Testis (tissue), 2 donors: ENCODE results near the gene ZNF280B.

Experiments
- POLR2A ChIP-seq: fragments of 450-650 bp; IDR thresholded peaks from one replicate; pipeline ENCODE4 v1.6.1; 2017; ENCODE audit warnings: antibody characterized with exemption, mild to moderate bottlenecking, moderate library complexity
- TF ChIP-seq, protein P1 (sequence below), 3 experiments: fragments of 450-650 bp in 2 of 3; fragments of 200-600 bp in 1 of 3; sonication (generic) in 1 of 3; IDR thresholded peaks; one replicate each; pipeline ENCODE4 v1.5.1; 2016 to 2019; ENCODE audit warnings: antibody characterized with exemption in 3 of 3, mild to moderate bottlenecking in 2 of 3, moderate library complexity in 1 of 3

DNA sequence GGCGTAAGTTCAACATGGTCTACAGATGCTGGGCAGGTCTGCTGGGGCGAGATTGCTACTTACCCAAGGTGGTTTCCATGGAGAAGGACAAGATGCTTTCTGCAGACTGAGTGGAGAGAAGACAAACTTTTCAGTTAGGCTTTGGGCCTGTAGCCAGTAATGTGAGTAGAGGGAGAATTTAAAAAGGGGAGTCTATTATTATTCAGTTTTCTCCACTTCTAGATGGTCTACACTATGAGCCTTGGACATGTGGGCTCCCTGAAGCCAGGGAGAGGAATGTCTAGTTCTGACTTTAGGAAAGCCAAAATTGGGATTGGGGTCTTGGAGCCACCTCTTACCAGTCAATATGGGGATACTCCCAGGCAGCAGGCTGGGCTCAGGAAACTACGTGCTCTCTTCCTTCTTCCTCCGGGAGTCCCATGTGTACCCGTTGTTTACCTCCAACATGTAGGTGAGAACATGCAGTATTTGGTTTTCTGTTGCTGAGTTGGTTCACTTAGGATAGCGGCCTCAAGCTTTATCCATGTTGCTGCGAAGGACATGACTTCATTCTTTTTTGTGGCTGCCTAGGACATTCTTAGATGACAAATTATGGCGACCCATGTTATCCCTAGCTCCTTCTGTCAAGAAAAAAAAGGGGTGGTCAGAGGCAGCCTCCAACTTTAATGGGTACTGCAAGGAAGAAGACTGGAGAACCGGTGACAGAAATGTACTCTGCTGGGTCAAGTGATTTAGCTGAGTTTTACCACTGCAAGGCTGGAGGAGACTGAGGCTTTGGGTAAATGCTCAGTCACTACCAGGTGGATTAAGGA lies 26.3 kb upstream of the ZNF280B start:
- TF ChIP-seq, protein P1, sequence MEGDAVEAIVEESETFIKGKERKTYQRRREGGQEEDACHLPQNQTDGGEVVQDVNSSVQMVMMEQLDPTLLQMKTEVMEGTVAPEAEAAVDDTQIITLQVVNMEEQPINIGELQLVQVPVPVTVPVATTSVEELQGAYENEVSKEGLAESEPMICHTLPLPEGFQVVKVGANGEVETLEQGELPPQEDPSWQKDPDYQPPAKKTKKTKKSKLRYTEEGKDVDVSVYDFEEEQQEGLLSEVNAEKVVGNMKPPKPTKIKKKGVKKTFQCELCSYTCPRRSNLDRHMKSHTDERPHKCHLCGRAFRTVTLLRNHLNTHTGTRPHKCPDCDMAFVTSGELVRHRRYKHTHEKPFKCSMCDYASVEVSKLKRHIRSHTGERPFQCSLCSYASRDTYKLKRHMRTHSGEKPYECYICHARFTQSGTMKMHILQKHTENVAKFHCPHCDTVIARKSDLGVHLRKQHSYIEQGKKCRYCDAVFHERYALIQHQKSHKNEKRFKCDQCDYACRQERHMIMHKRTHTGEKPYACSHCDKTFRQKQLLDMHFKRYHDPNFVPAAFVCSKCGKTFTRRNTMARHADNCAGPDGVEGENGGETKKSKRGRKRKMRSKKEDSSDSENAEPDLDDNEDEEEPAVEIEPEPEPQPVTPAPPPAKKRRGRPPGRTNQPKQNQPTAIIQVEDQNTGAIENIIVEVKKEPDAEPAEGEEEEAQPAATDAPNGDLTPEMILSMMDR (IDR thresholded peaks at IDR 0.05): no peak
- no peak for TF ChIP-seq POLR2A
